ENCODE results near the gene MAN1C1.

The MAN1C1 gene

GRCh38 chr1:25742316-25742715 is 125.7 kb downstream of the MAN1C1 start:
- DNase-seq (ENCODE audit: low spot score) = no peak

- DNase-seq (ENCODE audit: low spot score) = no peak
Observed at GRCh38 chr1:25743164-25744139, 126.9 kb downstream of the MAN1C1 start.

- DNase-seq (ENCODE audit: low spot score) = no peak
Observed at GRCh38 chr1:25744140-25744581, 127.6 kb downstream of the MAN1C1 start.

- no peak for DNase-seq (ENCODE audit: low spot score)
Observed at GRCh38 chr1:25744636-25745425, 128.2 kb downstream of the MAN1C1 start.

GRCh38 chr1:25746299-25747045 is 129.9 kb downstream of the MAN1C1 start:
- no peak for DNase-seq (ENCODE audit: low spot score)

GRCh38 chr1:25747046-25747719 is 130.6 kb downstream of the MAN1C1 start:
- DNase-seq (ENCODE audit: low spot score) = no peak

- DNase-seq (ENCODE audit: low spot score) = no peak
Observed at GRCh38 chr1:25748531-25749205, 132.1 kb downstream of the MAN1C1 start.

GRCh38 chr1:25750923-25751605 is 134.5 kb downstream of the MAN1C1 start:
- no peak for DNase-seq (ENCODE audit: low spot score)

GRCh38 chr1:25754470-25755181 is 138.0 kb downstream of the MAN1C1 start:
- no peak for DNase-seq (ENCODE audit: low spot score)

GRCh38 chr1:25755475-25756125 is 139.0 kb downstream of the MAN1C1 start:
- DNase-seq (ENCODE audit: low spot score) = no peak

GRCh38 chr1:25756215-25756614 is 139.6 kb downstream of the MAN1C1 start:
- no peak for DNase-seq (ENCODE audit: low spot score)

- no peak for DNase-seq (ENCODE audit: low spot score)
Observed at GRCh38 chr1:25757151-25757845, 140.7 kb downstream of the MAN1C1 start.

- DNase-seq (ENCODE audit: low spot score) = no peak
Observed at GRCh38 chr1:25757846-25758185, 141.2 kb downstream of the MAN1C1 start.

- DNase-seq (ENCODE audit: low spot score) = no peak
Observed at GRCh38 chr1:25758466-25759070, 142.0 kb downstream of the MAN1C1 start.

GRCh38 chr1:25760122-25760719 is 143.6 kb downstream of the MAN1C1 start:
- DNase-seq (ENCODE audit: low spot score) = no peak

- DNase-seq (ENCODE audit: low spot score) = no peak
Observed at GRCh38 chr1:25760871-25761270, 144.3 kb downstream of the MAN1C1 start.

GRCh38 chr1:25763493-25763892 is 146.9 kb downstream of the MAN1C1 start:
- no peak for DNase-seq (ENCODE audit: low spot score)

Data from hematopoietic multipotent progenitor cell treated with erythropoietin and hydrocortisone succinate and interleukin-3 and kit ligand, for 17 days (in vitro differentiated cells).